ACC112 (cell line): ENCODE results near the gene MTG1.
"Not testable (repeated sequence)": the region's sequence is repeated elsewhere in the genome, so short reads cannot be mapped to it uniquely, and the experiment has no call there.

Experiments
- H2AFZ ChIP-seq: fragments of 200-600 bp; sonication (generic); one replicate; pipeline ENCODE4 v1.6.0; 2017; ENCODE audit warnings: antibody characterized with exemption, low read length; ENCODE audit not compliant: unreplicated experiment
- H3K27ac ChIP-seq: fragments of 200-600 bp; sonication (generic); 2 replicates; pipeline ENCODE4 v1.5.1; 2014; ENCODE audit warnings: low read depth, mild to moderate bottlenecking, antibody characterized with exemption, low read length, moderate library complexity
- H3K27me3 ChIP-seq: fragments of 200-600 bp; sonication (generic); 2 replicates; pipeline ENCODE4 v1.6.1; 2014; ENCODE audit warnings: mild to moderate bottlenecking, antibody characterized with exemption, low read length, moderate library complexity, mixed read lengths; ENCODE audit not compliant: insufficient read depth
- H3K36me3 ChIP-seq: fragments of 200-600 bp; sonication (generic); 2 replicates; pipeline ENCODE4 v1.6.1; 2016; ENCODE audit warnings: mild to moderate bottlenecking, antibody characterized with exemption, low read length, moderate library complexity, mixed read lengths; ENCODE audit not compliant: insufficient read depth
- H3K4me1 ChIP-seq: fragments of 200-600 bp; sonication (generic); one replicate; pipeline ENCODE4 v1.6.1; 2016; ENCODE audit warnings: low read length, mixed read lengths; ENCODE audit not compliant: insufficient read depth, unreplicated experiment, control insufficient read depth
- H3K4me3 ChIP-seq: fragments of 200-600 bp; sonication (generic); 2 replicates; pipeline ENCODE4 v1.5.1; 2014; ENCODE audit warnings: mild to moderate bottlenecking, low read depth, low read length
- H3K79me2 ChIP-seq: fragments of 200-600 bp; sonication (generic); one replicate; pipeline ENCODE4 v1.6.0; 2016; ENCODE audit warnings: low read length; ENCODE audit not compliant: control insufficient read depth, unreplicated experiment, insufficient read depth

MTG1 gene

DNA sequence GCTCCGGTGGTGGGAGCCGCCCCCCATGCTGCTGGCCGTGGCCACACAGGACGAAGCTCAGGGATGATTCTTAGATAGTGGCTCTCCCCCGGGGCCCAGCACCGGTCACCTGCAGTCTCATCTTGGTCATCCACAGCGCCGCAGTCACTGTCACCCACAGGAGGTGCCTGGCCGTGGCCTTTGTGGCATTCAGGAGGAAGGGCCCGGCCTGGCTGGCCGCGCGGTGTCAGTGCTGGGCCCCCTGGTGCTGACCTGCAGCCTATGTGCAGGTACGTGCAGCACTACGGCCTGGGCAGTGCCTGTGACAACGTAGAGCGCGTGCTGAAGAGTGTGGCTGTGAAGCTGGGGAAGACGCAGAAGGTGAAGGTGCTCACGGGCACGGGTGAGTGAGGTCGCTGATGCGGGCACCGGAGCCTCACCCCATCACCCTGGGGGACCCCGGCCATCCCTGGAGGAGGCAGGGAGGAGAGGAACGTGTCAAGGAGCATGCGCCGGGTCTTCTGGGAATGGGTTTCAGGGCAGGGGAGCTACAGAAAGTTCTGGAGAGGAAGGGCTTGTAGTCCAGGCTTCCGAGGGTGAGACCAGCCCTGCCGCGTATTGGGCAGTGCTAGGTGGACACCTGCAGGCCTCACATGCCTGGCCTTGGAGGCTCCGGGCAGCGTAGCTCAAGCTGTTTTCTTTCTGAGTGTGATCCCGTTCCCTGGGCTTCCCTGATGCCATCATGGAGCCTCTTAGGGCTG, 25.4 kb downstream of the MTG1 start:
- Histone ChIP-seq H2AFZ (no peak overlapping the region), H3K36me3 (peaks cover 8% of the 10 kb centered on the region), H3K4me1 (no peaks in the 10 kb centered on the region), H3K4me3 (no peak overlapping the region), H3K27me3 (peaks cover 6% of the 10 kb centered on the region; the same call in 1 of the 2 replicates), H3K79me2 (peaks cover 7% of the 10 kb centered on the region), H3K27ac (no peak overlapping the region)

DNA sequence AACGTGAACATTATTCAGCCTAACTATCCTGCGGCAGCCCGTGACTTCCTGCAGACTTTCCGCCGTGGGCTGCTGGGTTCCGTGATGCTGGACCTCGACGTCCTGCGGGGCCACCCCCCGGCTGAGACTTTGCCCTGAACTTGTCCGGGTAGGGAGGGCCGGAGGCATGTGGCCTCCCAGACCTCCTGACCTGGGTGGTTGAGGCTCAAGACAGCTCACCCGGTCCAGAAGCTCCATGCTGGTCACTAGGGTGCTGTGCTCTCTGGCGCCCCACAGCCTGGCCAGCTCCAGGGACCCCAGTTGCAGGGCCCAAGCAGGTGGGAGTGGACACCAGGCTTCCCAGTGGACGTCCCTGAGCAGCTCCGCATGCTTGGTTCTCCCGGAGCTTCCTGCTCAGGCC, 26.1 kb downstream of the MTG1 start:
- Histone ChIP-seq H3K4me3 (no peak overlapping the region), H3K4me1 (no peaks in the 10 kb centered on the region), H3K79me2 (peaks cover 7% of the 10 kb centered on the region), H2AFZ (no peak overlapping the region), H3K36me3 (peaks cover 7% of the 10 kb centered on the region), H3K27me3 (peaks cover 6% of the 10 kb centered on the region; the same call in 1 of the 2 replicates), H3K27ac (no peak overlapping the region)

DNA sequence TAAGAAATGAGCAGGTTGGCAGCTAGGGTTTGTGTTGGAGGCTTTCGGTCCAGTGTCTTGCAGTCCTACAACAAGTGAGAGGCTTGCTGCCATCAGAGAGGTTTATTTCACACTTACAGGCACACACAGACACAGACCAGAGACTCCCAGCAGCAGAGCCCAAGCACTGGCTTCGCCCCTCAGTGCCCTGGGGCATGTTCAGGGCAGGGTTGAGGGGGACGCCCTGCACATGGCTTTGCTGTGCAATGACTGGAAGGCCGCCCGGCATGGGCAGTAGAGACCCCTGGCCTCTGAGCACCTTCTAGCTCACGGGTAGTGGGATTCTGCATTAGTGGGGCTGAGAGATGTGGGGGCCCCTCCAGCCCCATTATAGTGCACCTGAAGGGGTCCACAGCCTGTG, 26.6 kb downstream of the MTG1 start:
- H3K36me3 ChIP-seq, result 0 out of 2 replicates have a peak, but pooled peaks cover 2% of the 10 kb centered on the region
- no peak overlapping the region for H3K4me3 ChIP-seq
- H3K4me1 ChIP-seq, result no peaks in the 10 kb centered on the region
- peaks cover 6% of the 10 kb centered on the region; the same call in 1 of the 2 replicates for H3K27me3 ChIP-seq
- peaks cover 3% of the 10 kb centered on the region for H3K79me2 ChIP-seq
- no peak overlapping the region for H2AFZ ChIP-seq
- H3K27ac ChIP-seq, result no peak overlapping the region

DNA sequence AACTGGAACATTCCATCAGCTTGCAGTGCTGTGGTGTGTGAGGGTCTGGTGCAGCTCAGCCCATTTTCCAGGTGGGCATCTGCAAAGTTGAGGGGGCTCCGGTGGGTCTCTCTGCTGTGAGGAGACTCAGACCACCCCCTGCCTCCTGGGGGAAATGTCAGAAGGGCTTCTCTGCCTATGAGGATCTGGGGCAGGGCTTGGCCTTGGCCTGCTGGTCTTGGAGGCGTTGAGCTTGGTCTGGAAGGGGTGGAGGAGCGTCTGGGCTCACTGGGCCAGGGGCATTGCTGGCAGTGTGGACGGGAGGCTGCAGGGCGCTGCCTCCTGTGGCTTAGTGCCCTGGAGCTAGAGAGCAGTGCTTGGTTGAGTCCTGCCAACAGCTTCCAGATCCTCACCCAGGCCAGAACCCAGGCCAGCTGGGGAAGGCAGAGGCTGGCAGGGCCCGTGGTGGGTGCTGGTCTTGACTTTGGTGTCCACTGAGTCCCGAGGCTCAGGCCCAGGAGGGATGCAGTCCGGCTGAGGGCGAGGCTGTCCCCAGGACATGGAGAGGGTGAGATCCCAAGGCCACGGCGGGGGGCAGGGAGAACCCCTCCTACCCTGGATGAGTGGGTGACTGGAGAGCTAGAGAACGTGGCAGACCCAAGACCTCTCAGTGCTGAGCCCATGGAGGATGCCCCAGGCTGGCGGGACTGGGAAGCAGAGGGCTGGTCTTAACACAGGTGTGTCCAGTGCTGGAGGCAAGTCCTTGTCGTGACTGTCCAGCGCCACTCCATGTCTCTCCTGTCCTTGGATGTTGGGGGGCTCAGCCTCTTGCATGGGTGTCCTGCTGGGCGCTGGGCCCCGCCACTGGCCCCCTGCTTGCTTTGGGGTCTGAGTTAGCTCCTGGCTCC, 27.6 kb downstream of the MTG1 start:
- Histone ChIP-seq H3K4me1 (no peaks in the 10 kb centered on the region), H2AFZ (no peak overlapping the region), H3K27me3 (peaks cover 6% of the 10 kb centered on the region; the same call in 1 of the 2 replicates), H3K27ac (no peak overlapping the region), H3K36me3 (no peaks in the 10 kb centered on the region), H3K79me2 (no peaks in the 10 kb centered on the region), H3K4me3 (no peak overlapping the region)

GRCh38 chr10:133422223-133422806, 28.4 kb downstream of the MTG1 start:
- H3K79me2 ChIP-seq, result no peaks in the 10 kb centered on the region
- no peak overlapping the region for H2AFZ ChIP-seq
- H3K27ac ChIP-seq, result no peak overlapping the region
- no peaks in the 10 kb centered on the region for H3K36me3 ChIP-seq
- peaks cover 6% of the 10 kb centered on the region; the same call in 1 of the 2 replicates for H3K27me3 ChIP-seq
- no peaks in the 10 kb centered on the region for H3K4me1 ChIP-seq
- H3K4me3 ChIP-seq, result no peak overlapping the region

GRCh38 chr10:133422807-133423771, 29.1 kb downstream of the MTG1 start:
- no peak overlapping the region for H2AFZ ChIP-seq

GRCh38 chr10:133424102-133424501, 30.1 kb downstream of the MTG1 start:
- not testable (repeated sequence) for H3K79me2 ChIP-seq, H2AFZ ChIP-seq, H3K4me3 ChIP-seq, H3K4me1 ChIP-seq, H3K27ac ChIP-seq, H3K36me3 ChIP-seq, H3K27me3 ChIP-seq

More at GRCh38 chr10:133422807-133423771, 29.1 kb downstream of the MTG1 start:
- H3K36me3 ChIP-seq, result no peaks in the 10 kb centered on the region
- H3K79me2 ChIP-seq, result no peaks in the 10 kb centered on the region
- H3K27me3 ChIP-seq, result peaks cover 6% of the 10 kb centered on the region; the same call in 1 of the 2 replicates
- H3K27ac ChIP-seq, result no peak overlapping the region
- no peaks in the 10 kb centered on the region for H3K4me1 ChIP-seq
- no peak overlapping the region for H3K4me3 ChIP-seq

GRCh38 chr10:133424601-133425000, 30.6 kb downstream of the MTG1 start, which contains the start of gene SPRN:
Gene SPRN, minus strand, starts transcription at chr10:133424625. Its CDS starts 944 bp downstream, at chr10:133423681.
- H3K4me3 ChIP-seq, H2AFZ ChIP-seq, H3K27me3 ChIP-seq, H3K4me1 ChIP-seq, H3K79me2 ChIP-seq, H3K36me3 ChIP-seq, H3K27ac ChIP-seq: not testable (repeated sequence)

DNA sequence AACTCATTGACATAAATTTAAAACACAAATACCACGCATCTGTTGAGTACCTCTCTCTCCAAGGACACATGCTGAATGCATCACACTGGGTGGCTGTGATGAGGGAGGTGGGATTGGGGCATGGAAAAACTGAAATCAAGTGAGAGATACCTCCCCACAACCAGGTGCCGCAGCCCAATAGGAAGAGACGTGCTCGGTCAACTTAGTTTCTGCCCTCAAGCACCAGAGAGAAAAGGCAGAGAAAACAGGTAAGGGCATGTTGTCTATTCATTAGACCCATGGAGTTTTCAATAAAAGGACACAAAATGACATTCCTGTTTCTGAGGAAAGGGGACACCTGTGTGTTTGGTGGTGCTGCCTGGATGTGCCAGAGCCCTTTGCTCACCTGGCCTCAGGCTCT, 35.6 kb downstream of the MTG1 start:
- not testable (repeated sequence) for H2AFZ ChIP-seq, H3K4me1 ChIP-seq, H3K36me3 ChIP-seq, H3K79me2 ChIP-seq, H3K4me3 ChIP-seq, H3K27ac ChIP-seq, H3K27me3 ChIP-seq
